Natural killer cell (primary cell): Measurements from ENCODE around the gene IL17REL. TPM values are rescaled to one million over a fixed set of nuclear protein-coding genes. Genes with fewer than 3 reads are reported as not detected.

Experiments
- ATAC-seq, 3 donors: fragments of 150-1000 bp in 2 of 3; fragments of 200-7000 bp in 1 of 3; cut with Tn5 transposase; 1 replicate in 1 of 3; 2 replicates in 2 of 3; pipeline ENCODE4 v1.10.0; 2021; ENCODE audit warnings: mild to moderate bottlenecking in 2 of 3, moderate library complexity in 2 of 3
- DNase-seq, 2 donors: peaks; one replicate each; pipeline versions ENCODE4 v3.0.0 to v3.0.0-alpha.2; 2013 to 2021; ENCODE audit warnings: mixed read lengths in 1 of 2
- H3K27ac ChIP-seq: one replicate; pipeline ENCODE4 v1.5.1; 2013; ENCODE audit warnings: mild to moderate bottlenecking, low read length
- H3K27me3 ChIP-seq: one replicate; pipeline ENCODE4 v1.6.1; 2013; ENCODE audit warnings: low read length; ENCODE audit not compliant: control insufficient read depth, insufficient read depth
- H3K36me3 ChIP-seq: one replicate; pipeline ENCODE4 v1.6.1; 2013; ENCODE audit warnings: low read length; ENCODE audit not compliant: control insufficient read depth, insufficient read depth
- H3K4me1 ChIP-seq: one replicate; pipeline ENCODE4 v1.6.1; 2013; ENCODE audit warnings: low read length; ENCODE audit not compliant: control insufficient read depth, insufficient read depth
- H3K4me3 ChIP-seq: one replicate; pipeline ENCODE4 v1.5.1; 2013; ENCODE audit warnings: low read length
- H3K9me3 ChIP-seq: one replicate; pipeline ENCODE4 v1.6.1; 2013; ENCODE audit warnings: low read length; ENCODE audit not compliant: control insufficient read depth, insufficient read depth
- H3K27ac Mint-ChIP-seq, 2 donors: one replicate each; pipeline ENCODE4 v1.8.0; 2022; ENCODE audit warnings: mild to moderate bottlenecking in 2 of 2, mixed read lengths in 2 of 2, moderate library complexity in 1 of 2
- H3K27me3 Mint-ChIP-seq, 2 donors: one replicate each; pipeline ENCODE4 v1.8.0; 2022; ENCODE audit warnings: low read depth in 2 of 2, mixed read lengths in 2 of 2
- H3K36me3 Mint-ChIP-seq: one replicate; pipeline ENCODE4 v1.8.0; 2022; ENCODE audit warnings: mixed read lengths
- H3K4me1 Mint-ChIP-seq, 2 donors: one replicate each; pipeline ENCODE4 v1.8.0; 2022; ENCODE audit warnings: mixed read lengths in 2 of 2
- H3K4me3 Mint-ChIP-seq: one replicate; pipeline ENCODE4 v1.8.0; 2022; ENCODE audit warnings: mild to moderate bottlenecking, moderate library complexity, mixed read lengths
- H3K9me3 Mint-ChIP-seq, 2 donors: one replicate each; pipeline ENCODE4 v1.8.0; 2022; ENCODE audit warnings: mixed read lengths in 2 of 2
- CTCF ChIP-seq: fragments of 200-600 bp; IDR thresholded peaks from one replicate; pipeline ENCODE4 v1.8.0; 2022; ENCODE audit warnings: antibody characterized with exemption
- WGBS: methylation state at CpG from one replicate; pipeline ENCODE4 v1.1.7; 2013; ENCODE audit warnings: missing lambda C conversion rate; ENCODE audit not compliant: insufficient coverage; 5-methylcytosine and 5-hydroxymethylcytosine counted together
- intact Hi-C: fragments of 100-400 bp; cut with micrococcal nuclease; formaldehyde crosslinking; loops from one replicate; pipeline ENCODE4 v1.14.2; 2022
- total RNA-seq, 4 donors: library from RNA; stranded (reverse); fragments of 120-200 nt in 1 of 4; gene quantifications; one replicate each; pipeline versions ENCODE4 v1.2.3 to v1.2.4, GENCODE V29; 2013 to 2022

The IL17REL gene
- total RNA-seq, 3 donors from 2014 or later (not counting 1 experiment from before 2014, with no cell fraction given): not detected

GRCh38 chr22:50017701-50018224 is 5.2 kb upstream of the IL17REL start:
- Mint-ChIP-seq H3K36me3 (no peaks in the 10 kb centered on the region), H3K9me3 (no peaks in the 10 kb centered on the region), H3K27me3 (peaks cover 0 to 15% of the 10 kb centered on the region in 2 donors), H3K4me3 (no peak overlapping the region), H3K27ac (no peak overlapping the region), H3K4me1 (peaks cover 13 to 24% of the 10 kb centered on the region in 2 donors)
- Histone ChIP-seq H3K27ac (no peak overlapping the region), H3K4me3 (no peak overlapping the region), H3K27me3 (peaks cover 4% of the 10 kb centered on the region), H3K4me1 (peaks cover 47% of the 10 kb centered on the region), H3K9me3 (no peaks in the 10 kb centered on the region), H3K36me3 (no peaks in the 10 kb centered on the region)
- DNase-seq: no peak
- ATAC-seq: no peak
- intact Hi-C loops: no loop called here
- 93% methylated on average over 6 of the region's 6 CpGs for WGBS
- no peak for TF ChIP-seq CTCF

GRCh38 chr22:50016988-50017700 is 4.6 kb upstream of the IL17REL start:
- Mint-ChIP-seq H3K9me3 (no peaks in the 10 kb centered on the region), H3K4me3 (no peak overlapping the region), H3K27ac (no peak overlapping the region), H3K4me1 (peaks cover 13 to 24% of the 10 kb centered on the region in 2 donors), H3K27me3 (peaks cover 0 to 18% of the 10 kb centered on the region in 2 donors), H3K36me3 (no peaks in the 10 kb centered on the region)
- intact Hi-C loops: no loop called here
- no peak overlapping the region for H3K27ac ChIP-seq
- H3K4me1 ChIP-seq: peaks cover 47% of the 10 kb centered on the region
- no peaks in the 10 kb centered on the region for H3K9me3 ChIP-seq
- ATAC-seq (no peak), DNase-seq (peak in 1 of 2 donors; percentile 64)
- TF ChIP-seq CTCF: no peak
- no peaks in the 10 kb centered on the region for H3K36me3 ChIP-seq
- no peak overlapping the region for H3K4me3 ChIP-seq
- WGBS: 72% methylated on average over 21 of the region's 21 CpGs
- H3K27me3 ChIP-seq: peaks cover 4% of the 10 kb centered on the region

GRCh38 chr22:50016308-50016987 is 3.9 kb upstream of the IL17REL start:
- H3K4me3 ChIP-seq: no peak overlapping the region
- H3K4me1 Mint-ChIP-seq: peaks cover 13 to 30% of the 10 kb centered on the region in 2 donors
- WGBS: 54% methylated on average over 20 of the region's 20 CpGs
- H3K9me3 ChIP-seq: no peaks in the 10 kb centered on the region
- H3K36me3 Mint-ChIP-seq: no peaks in the 10 kb centered on the region
- peaks cover 4% of the 10 kb centered on the region for H3K27me3 ChIP-seq
- no peaks in the 10 kb centered on the region for H3K36me3 ChIP-seq
- peaks cover 50% of the 10 kb centered on the region for H3K4me1 ChIP-seq
- peaks cover 7 to 25% of the 10 kb centered on the region in 2 donors for H3K27me3 Mint-ChIP-seq
- intact Hi-C loops: no loop called here
- no peak for DNase-seq
- no peak overlapping the region for H3K4me3 Mint-ChIP-seq
- H3K27ac Mint-ChIP-seq: no peak overlapping the region
- peak in 1 of 3 donors; percentile 20 for ATAC-seq
- no peaks in the 10 kb centered on the region for H3K9me3 Mint-ChIP-seq
- no peak overlapping the region for H3K27ac ChIP-seq
- no peak for TF ChIP-seq CTCF
